Stimulated activated CD8-positive, alpha-beta memory T cell treated with anti-CD3 and anti-CD28 coated beads, Interleukin-15, amount 100 ng/mL, for 1 hour (primary cell): ENCODE results near the gene S100A8.

ENCODE experiments used
- DNase-seq: peaks from one replicate; pipeline ENCODE4 v3.0.0-alpha.2; 2020; ENCODE audit warnings: low read depth

S100A8 gene

DNA sequence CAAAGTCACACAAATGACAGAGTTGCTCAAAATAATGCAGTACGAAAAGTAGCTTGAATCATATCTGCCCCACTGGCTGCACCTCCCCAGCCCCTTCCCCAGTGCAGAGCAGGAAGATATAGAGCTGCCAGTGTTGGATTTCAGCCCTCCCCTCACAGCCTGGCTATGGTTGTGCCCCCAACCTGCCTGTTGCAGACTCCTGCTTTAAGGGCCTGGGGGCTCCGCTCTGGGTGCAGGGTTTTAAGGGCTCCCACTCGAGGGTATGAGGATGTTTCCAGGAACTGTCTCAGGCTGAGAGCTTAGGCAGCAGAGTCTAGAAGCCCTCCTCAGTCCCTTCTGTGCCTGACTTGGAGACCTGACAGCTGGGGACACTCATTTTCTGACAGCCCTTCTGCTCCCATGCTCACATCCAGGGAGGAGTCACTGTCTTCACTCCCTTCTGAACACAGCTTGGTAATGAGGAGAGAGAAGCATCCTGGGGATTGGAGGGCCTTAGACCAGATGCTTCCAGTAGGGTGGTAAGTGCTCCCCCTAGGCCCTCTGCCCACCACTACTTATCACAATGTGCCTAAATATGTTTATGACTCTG, 28.6 kb downstream of the S100A8 start:
- no peak for DNase-seq

DNA sequence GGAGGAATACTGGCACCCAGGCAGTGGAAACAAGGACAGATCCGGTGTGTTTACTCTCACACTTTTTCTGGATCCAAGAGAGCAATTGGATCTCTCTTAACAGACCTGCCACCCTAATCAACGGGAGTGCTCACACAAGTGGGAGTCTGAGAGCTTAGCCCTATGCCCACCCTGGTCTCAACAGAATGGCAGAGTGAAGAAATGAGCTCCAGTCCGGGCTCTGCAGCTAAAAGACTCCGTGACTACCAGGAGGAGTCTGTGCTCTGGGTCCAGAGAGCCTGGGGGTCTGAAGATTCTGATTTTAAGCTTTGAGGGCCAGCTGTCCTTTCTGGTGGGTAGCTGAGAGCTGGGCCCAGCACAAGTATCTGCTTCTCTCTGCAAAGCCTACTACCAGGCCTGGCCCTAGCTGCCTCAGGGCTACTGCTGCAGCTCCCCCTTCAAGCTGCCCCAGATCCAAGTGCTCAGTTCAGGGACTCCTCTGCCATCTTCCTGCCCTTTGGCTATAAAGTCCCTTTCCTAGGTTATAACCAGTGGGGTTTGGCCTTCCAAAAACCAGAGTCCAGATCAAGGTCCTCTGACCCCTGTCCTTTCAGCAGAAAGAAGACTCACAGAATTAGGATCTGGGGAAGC, 29.3 kb downstream of the S100A8 start:
- no peak for DNase-seq

DNA sequence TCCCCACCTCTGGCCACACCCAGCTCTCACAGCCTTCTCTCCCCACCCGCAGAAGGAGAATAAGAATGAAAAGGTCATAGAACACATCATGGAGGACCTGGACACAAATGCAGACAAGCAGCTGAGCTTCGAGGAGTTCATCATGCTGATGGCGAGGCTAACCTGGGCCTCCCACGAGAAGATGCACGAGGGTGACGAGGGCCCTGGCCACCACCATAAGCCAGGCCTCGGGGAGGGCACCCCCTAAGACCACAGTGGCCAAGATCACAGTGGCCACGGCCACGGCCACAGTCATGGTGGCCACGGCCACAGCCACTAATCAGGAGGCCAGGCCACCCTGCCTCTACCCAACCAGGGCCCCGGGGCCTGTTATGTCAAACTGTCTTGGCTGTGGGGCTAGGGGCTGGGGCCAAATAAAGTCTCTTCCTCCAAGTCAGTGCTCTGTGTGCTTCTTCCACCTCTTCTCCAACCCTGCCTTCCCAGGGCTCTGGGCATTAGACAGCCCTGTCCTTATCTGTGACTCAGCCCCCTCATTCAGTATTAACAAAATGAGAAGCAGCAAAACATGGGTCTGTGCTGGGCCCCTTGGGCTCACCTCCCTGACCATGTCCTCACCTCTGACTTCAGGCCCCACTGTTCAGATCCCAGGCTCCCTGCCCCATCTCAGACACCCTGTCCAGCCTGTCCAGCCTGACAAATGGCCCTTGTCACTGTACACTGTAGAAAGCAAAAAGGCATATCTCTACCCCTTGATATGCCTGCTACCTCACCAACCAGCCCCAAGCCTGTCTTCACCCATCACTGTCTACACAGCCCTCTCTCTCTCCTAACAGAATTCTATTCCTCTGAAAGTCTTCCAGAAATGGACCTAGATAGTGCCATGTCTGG, 30.0 kb downstream of the S100A8 start:
- no peak for DNase-seq

DNA sequence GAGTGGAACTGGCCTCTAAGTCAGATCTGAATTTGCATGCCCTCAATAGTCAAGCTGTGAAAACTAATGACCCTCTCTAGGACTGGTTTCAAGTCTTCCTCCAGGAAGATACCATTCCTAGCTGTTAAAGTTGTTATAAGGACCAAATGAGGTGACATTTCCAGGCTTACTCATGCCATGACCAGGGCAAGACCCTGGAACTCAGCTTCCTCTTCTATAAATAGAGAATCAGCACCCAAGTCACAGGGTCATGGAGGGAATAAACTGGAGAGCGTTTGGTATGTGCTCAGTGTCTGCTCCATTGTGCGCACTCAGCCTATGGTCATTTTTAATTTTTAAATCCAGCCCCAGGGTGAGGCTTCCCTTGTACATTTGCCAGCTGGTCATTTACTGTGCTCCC, 30.7 kb downstream of the S100A8 start:
- DNase-seq: no peak

DNA sequence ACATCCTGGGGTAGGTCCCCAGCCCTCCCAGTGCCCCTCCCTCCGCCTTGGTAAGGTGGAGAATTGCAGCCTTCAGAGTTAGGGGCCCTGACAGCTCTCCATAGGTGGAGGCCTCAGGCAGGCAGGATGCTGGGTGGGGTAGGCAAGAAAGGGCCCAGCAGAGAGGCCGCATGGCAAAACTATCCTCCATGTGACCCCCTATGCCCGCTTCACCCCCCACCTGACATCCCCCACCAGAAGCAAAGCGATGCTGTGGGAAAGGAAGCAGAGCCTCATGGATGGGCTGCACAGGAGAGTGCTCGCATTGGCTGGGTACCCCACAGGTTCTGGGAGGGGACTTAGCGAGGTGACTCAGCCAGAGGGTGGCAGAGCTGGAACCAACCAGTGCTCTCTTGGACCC, 31.6 kb downstream of the S100A8 start:
- no peak for DNase-seq

DNA sequence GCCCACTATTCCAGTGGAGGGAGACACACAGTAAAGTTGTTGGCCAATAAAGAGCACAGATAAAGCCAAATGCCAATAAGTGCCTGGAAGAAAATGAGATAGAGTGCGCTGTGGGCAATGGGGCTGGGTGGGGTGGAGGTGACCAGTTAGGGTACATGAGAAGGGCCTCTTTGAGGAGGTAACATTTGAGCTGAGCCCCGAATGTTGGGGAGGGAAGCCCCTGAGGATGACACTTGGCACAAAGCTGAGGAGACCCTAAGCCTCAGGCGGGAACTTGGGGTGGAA, 32.2 kb downstream of the S100A8 start:
- DNase-seq: no peak

DNA sequence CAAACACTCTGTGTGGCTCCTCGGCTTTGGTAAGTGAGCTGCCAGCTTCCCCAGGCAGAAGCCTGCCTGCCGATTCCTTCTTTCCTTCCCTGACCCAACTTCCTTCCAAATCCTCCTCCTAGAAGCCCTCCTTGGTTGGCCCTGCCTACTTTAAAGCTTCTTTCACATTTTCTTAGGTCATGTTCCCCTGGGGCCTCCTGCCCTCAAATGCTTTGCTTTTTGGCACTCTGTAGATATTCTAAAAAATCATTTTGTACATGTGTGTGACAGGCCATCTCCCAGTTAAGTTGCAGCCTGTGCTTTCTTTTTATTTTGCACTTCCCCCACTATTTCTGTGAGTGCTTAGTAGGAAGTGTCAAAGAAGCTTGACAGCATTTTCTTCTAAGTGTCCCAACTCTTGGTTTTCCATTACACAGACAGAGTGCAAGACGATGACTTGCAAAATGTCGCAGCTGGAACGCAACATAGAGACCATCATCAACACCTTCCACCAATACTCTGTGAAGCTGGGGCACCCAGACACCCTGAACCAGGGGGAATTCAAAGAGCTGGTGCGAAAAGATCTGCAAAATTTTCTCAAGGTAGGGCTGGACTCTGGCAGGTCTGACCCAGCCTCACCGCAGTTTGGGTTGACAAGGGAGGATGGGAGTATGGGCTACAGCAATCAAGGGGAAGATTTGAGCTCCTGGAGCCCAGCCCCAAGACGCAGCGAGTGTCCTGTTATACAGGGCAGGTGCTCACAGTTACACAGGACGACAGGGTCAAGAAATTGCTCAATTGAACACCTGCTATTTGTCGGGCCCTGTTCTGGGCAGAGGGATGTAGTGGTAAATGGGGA, 32.8 kb downstream of the S100A8 start, which contains the start of gene S100A9:
Gene S100A9, plus strand, starts transcription at position 2 of the 838 bp plus-strand sequence. Its CDS starts 430 bp downstream, at position 432.
- DNase-seq: no peak

DNA sequence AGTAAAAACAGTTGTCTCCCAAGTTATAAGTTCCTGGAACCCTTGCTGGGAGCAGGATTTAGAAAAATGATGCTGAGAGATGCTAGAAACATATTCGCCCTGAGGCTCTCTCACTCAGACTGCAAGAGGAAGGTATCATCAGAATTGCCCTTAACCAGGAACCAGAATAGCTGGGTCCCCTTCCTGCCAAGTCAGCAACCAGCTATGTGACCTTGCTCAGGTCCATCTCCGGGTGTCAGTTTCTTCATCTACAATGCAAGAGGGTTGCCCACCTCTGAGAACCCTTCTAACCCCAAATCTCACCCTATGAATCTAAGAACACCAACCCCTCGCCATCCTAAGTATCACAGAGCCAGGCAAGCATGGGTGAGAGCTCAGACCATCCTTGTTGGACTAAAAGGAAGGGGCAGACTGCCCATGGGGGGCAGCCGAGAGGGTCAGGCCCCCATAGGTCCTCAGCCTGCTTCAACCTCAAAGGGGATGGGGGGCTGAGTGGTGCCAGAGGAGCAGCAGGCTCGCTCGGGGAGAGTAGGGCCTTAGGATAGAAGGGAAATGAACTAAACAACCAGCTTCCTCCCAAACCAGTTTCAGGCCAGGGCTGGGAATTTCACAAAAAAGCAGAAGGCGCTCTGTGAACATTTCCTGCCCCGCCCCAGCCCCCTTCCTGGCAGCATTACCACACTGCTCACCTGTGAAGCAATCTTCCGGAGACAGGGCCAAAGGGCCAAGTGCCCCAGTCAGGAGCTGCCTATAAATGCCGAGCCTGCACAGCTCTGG, 33.6 kb downstream of the S100A8 start:
- DNase-seq: no peak

DNA sequence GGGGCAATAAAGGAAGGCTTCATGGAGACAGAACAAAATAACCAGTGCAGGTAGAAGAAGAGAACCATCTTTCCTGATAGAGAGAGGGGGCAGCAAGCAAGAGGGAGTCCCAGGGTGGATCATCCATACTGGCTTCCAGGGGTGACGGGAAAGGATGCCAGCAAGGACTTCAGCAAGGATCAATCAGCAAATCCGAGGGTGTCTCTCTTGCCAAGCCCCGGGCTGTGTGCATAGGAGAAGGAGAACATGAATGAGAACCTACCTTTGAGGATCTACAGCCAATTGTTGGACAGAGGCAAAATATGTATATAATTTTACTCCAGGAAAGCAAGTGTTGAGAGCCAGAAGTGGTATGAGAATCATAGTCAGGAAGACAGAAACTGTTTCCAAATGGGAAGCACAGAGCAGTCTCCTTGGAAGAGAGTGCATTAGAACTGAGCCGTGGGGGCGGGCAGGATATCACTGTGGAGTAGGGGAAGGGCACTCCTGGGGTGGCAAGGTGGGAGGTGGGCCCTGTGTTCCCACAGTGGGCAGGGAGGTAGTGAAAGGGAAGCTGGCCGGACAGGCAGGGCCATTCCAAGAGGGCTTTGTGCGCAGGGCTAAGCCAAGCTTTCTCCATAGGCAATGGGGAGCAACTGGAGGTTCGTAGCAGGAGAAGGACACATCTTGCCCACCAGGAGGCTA, 34.3 kb downstream of the S100A8 start:
- no peak for DNase-seq

DNA sequence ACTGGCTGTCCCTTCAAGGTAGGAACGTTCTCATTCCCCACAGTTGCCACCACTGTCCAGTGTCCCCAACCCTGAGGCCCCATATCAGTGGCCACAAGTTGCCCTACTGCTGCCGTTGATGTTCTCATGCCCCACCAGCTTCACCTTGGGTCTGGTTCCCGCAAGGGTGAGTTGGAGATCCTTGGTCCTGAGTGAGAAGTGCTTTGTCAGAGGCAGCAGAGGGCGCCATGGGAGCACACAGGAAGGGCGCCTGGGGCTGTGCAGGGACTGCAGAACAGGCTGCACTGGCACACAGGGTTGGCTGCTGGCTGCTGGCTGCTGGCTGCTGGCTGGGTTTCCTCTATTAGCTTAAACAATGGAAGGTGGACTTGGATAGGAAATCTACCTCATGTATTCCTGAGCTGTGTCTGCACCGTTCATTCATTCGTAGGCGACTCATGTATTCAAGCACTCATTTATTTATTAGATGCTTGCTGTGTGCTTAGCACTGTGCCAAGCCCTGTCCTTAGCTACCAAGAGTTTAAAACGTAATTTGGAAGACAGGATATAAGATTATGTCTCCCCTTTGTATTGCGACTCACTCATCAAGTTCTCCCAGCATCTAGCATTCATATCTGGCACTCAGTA, 35.3 kb downstream of the S100A8 start:
- no peak for DNase-seq

DNA sequence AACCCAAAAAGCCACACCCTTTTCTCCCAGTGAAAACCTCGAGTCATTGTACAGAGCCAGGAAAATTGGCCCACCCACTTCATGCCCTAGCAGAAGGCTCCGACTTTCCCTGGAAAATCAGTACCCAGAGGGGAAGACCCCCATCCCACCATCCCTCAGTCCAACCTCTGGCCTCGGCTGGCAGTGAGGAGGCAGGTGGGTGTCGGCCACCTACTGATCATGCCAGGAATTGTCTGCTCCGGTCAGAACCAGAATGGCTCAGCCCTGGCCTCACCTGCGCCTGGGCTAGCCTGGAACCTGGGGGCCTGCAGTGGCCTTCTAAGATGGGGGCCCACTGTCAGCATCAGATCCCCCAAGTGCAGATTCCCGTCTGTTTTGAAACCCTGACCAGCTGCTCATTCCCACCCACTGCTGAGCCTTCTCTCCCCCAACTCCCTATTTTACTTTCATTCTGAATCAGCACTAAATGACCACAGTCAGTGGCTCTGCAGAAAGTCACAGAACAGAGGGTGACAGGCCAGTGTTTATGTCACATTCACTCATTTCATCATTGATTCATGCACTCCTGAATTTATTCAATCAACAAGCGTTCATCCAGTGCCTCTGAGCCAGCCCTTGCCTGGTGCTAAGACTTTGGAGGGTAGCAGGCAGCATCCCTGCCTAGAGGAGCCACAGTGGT, 36.2 kb downstream of the S100A8 start:
- no peak for DNase-seq

DNA sequence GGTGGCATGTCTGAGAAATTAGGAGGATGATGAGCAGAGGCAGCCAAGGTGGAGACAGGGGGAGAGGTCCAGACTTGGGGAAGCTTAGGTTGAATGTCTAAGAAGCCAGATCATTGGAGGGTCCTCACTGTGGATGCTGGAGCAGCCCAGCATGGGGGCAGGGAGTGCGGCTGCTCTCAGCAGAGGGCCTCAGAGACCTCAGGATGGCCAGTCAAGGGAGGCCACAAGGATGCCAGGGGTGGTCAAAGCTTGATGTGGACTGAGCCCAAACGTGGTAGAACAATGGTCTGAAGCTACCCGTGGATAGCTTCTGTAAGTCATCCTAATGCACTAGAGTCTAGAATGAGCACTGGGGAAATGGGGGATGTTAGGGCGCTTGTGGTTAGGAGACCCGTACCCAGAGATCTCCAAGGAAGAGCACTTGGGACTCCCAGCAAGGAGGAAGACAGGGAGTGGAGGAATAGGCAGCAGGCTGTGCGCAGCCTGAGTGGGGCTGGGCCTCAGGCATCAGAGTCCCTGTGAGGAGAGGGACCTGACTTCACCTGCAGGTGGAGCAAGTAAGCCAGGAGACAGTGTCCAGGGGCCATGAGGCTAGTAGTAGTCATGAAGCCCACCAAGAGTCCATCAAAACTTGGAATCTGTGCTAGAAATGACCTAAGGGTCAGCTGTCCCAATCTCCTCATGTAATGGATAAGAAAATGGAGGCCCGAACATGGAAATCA, 37.5 kb downstream of the S100A8 start:
- DNase-seq: no peak

DNA sequence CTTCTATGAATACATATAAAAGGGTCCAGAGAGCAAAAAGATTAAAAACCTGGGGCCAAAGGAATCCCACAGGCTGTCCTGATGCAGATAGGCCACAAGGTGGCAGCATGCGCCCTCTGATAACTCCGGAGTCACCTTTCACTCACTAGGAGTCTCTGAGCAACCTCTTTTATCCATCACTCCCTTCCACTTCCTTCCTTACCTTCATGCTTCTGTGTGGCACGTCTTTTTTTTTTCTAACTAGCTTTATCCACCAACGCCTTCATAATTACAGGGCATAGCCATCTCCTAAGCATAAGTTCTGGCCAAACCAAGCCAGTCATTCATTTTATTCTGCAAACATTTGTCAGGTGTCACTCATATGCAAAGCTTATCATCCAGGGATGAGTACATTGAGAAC, 38.4 kb downstream of the S100A8 start:
- peak; percentile 46 for DNase-seq

DNA sequence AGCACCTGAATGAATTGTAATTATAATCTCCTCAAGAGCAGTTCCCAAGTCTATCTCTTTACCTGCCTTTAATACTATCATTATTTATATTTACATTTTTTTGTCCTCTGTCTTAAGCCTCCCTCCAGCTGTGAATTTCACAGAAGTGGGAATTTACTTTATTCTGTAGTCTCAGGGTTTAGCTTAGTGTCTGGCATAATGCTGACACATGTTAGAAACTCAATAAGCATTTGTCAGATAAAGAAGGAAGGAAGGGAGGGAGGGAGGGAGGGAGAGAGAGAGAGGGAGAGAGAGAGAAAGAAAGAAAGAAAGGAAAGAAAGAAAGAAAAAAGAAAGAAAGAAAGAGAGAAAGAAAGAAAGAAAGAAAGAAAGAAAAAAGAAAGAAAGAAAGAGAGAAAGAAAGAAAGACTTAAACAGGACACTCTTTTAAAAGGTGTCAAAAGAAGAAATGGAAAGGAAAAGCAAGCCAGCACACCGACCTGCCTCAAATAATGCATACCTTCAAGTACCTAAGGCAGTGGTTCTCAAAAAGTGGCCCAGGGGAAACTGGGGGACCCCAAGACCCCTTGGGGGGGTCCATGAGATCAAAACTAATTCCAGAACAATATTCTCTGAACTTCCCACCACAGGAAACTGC, 40.4 kb downstream of the S100A8 start:
- DNase-seq: no peak

DNA sequence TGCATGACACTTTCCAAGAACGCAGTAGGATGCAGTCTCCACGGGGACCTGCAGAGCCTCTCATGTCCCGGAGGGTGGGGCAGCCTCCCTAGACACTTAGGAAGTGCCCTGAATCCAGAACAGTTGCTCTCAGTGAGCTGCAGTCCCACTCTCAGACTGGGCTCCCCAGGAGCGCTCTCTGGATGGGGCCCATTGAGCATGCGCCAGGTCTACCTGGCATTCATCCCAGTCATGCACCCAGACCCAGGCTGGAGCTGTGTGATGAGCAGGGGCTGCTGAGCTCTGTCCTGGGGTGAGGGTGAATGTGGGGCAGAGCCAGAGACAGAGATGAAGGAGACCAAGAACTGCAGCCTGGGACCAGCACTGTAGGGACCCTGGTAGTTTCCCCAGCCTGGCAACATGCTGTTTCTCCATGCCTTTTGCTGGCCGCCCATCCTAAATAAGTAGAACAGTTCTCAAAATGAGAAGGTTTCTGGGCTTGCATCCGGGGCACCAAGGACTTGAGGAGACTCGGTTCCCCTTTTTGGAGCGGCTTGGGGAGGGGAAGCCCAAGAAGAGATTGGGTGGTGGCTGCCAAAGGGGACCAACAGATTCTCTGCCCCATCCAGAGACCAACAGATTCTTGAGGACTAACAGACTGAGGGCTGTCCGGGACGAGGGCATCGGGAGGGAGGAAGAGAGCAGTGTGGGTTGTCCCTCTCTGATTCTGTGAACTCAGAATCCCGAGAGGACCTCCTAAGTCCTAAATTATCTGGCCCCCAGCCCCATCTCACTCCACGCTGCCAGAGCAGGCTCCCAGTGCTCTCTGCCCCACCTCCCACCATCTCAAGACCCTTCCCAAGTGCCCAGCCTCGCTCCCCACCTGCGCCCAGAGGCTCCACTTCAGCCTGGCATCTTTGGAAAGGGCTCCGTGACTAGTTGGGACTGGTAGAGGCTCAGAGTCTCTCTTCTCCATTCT, 41.2 kb downstream of the S100A8 start:
- DNase-seq: no peak

DNA sequence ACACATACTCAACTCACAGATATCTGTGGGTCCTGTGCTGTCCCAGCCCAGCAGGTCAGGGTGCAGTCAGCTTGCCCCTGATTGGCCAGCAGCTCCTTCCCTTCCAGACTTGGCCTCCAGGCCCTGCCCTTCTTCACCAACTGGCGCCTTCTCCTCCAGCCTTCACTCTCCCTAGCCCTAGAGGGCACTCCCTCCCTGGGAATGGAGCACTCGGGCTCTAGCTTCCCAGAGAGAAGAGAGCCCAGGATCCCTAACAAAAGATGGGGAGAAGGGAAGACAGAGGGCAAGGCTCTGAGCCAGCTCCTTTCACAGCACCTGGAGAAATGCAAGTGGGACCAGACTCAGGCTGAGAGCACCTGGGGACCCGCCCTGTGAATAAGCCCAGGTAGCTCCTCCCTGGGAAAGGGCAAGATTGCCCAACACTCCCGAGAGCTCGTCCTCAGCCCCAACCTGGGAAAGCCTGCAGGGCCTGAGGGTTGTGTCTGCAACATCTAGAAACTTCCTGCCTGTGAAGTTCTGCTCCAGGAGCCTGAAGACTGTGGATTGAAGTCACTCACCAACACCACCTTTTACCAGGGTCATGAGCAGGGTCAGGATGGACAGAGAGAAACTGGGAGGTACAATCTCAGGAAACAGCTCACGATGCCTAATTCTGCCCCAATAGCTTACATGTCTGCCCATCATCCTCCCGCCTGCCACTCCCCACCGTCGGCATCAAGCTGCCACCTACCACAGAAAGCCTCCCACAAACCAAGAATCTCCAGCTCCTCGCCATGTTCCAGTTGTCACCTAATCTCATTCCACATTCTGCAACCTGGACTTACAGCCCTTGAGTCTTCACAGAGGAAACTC, 42.1 kb downstream of the S100A8 start, which contains the start of gene PGLYRP4:
Gene PGLYRP4, minus strand, starts transcription at position 331 of the 852 bp plus-strand sequence. CDS start 909 bp downstream, outside the sequence.
- DNase-seq: no peak
